WTC11 (cell line): ENCODE data around the gene REC8. TPM values are rescaled to one million over a fixed set of nuclear protein-coding genes. Genes with fewer than 3 reads are reported as not detected.

Source experiments
- ATAC-seq: fragments of 200-7000 bp; cut with Tn5 transposase; 2 replicates; pipeline ENCODE4 v1.10.0; 2021; ENCODE audit warnings: mild to moderate bottlenecking, moderate library complexity
- CTCF ChIA-PET: fragments of 300-600 bp; sonication (Branson Sonifier 250); formaldehyde crosslinking; loops from one replicate; lab custom pipeline; 2021; ENCODE audit warnings: antibody characterized with exemption; lab: Charles Lee
- POLR2A ChIA-PET: fragments of 350-600 bp; sonication (Branson Sonifier 250); formaldehyde crosslinking; loops from one replicate; lab custom pipeline; 2021; ENCODE audit warnings: antibody characterized with exemption; lab: Charles Lee
- DNase-seq: peaks from one replicate; pipeline ENCODE4 v3.0.0; 2021; ENCODE audit warnings: low spot score
- H3K27ac Mint-ChIP-seq: 2 replicates; pipeline ENCODE4 v1.8.0; 2021; ENCODE audit warnings: mixed read lengths
- H3K27me3 Mint-ChIP-seq: 2 replicates; pipeline ENCODE4 v1.8.0; 2021; ENCODE audit warnings: low read depth, mild to moderate bottlenecking, moderate library complexity, mixed read lengths
- H3K36me3 Mint-ChIP-seq: 2 replicates; pipeline ENCODE4 v1.8.0; 2021; ENCODE audit warnings: mixed read lengths
- H3K4me1 Mint-ChIP-seq: 2 replicates; pipeline ENCODE4 v1.8.0; 2022; ENCODE audit warnings: mixed read lengths
- H3K4me3 Mint-ChIP-seq: 2 replicates; pipeline ENCODE4 v1.8.0; 2021; ENCODE audit warnings: mild to moderate bottlenecking, moderate library complexity, mixed read lengths
- H3K9me3 Mint-ChIP-seq: 2 replicates; pipeline ENCODE4 v1.8.0; 2021; ENCODE audit warnings: mixed read lengths
- ARID4B ChIP-seq: sonication (generic); formaldehyde crosslinking; IDR thresholded peaks from 2 replicates; pipeline ENCODE4 v1.8.0; 2023; ENCODE audit warnings: missing genetic modification reagents, mild to moderate bottlenecking, borderline replicate concordance
- ATF1 ChIP-seq: sonication (generic); formaldehyde crosslinking; IDR thresholded peaks from 2 replicates; pipeline ENCODE4 v1.8.1; 2023; ENCODE audit warnings: mild to moderate bottlenecking, moderate library complexity, missing genetic modification reagents
- CTCF ChIP-seq: fragments of 200-600 bp; IDR thresholded peaks from 2 replicates; pipeline ENCODE4 v1.8.0; 2022; ENCODE audit warnings: antibody characterized with exemption
- ELF4 ChIP-seq: sonication (generic); formaldehyde crosslinking; IDR thresholded peaks from 2 replicates; pipeline ENCODE4 v1.8.1; 2022; ENCODE audit warnings: low read depth, mild to moderate bottlenecking, moderate library complexity, missing genetic modification reagents
- GRHL2 ChIP-seq: fragments of 250-450 bp; sonication (Bioruptor Pico); IDR thresholded peaks from 2 replicates; pipeline ENCODE4 v1.8.0; 2022; ENCODE audit warnings: mild to moderate bottlenecking, moderate library complexity; ENCODE audit not compliant: insufficient replicate concordance, severe bottlenecking
- GTF2I ChIP-seq: fragments of 250-450 bp; sonication (Bioruptor Pico); conservative IDR thresholded peaks from 2 replicates; pipeline ENCODE4 v1.4.0; 2021; ENCODE audit warnings: mild to moderate bottlenecking
- JAZF1 ChIP-seq: fragments of 250-450 bp; sonication (Bioruptor Pico); IDR thresholded peaks from 2 replicates; pipeline ENCODE4 v1.9.0; 2021; ENCODE audit warnings: moderate library complexity, mild to moderate bottlenecking, inconsistent platforms
- KAT7 ChIP-seq: sonication (generic); formaldehyde crosslinking; IDR thresholded peaks from 2 replicates; pipeline ENCODE4 v1.8.1; 2023; ENCODE audit warnings: missing genetic modification reagents, mild to moderate bottlenecking, borderline replicate concordance
- MXD4 ChIP-seq: fragments of 250-450 bp; sonication (Bioruptor Pico); IDR thresholded peaks from 2 replicates; pipeline ENCODE4 v1.8.0; 2021; ENCODE audit warnings: mild to moderate bottlenecking, moderate library complexity, borderline replicate concordance
- NFATC4 ChIP-seq: fragments of 250-450 bp; sonication (Bioruptor Pico); IDR thresholded peaks from 2 replicates; pipeline ENCODE4 v1.9.0; 2021; ENCODE audit warnings: mild to moderate bottlenecking
- OVOL2 ChIP-seq: fragments of 250-450 bp; sonication (Bioruptor Pico); IDR thresholded peaks from 2 replicates; pipeline ENCODE4 v1.9.0; 2021; ENCODE audit warnings: mild to moderate bottlenecking, borderline replicate concordance
- RELA ChIP-seq: sonication (generic); formaldehyde crosslinking; IDR thresholded peaks from 2 replicates; pipeline ENCODE4 v1.8.1; 2022; ENCODE audit warnings: missing genetic modification reagents, mild to moderate bottlenecking, borderline replicate concordance
- SOX15 ChIP-seq: fragments of 250-450 bp; sonication (Bioruptor Pico); IDR thresholded peaks from 2 replicates; pipeline ENCODE4 v1.9.0; 2021; ENCODE audit warnings: mild to moderate bottlenecking
- SP1 ChIP-seq: sonication (generic); formaldehyde crosslinking; conservative IDR thresholded peaks from 2 replicates; pipeline ENCODE4 v1.8.1; 2022; ENCODE audit warnings: missing genetic modification reagents
- TEAD1 ChIP-seq: sonication (generic); formaldehyde crosslinking; IDR thresholded peaks from 2 replicates; pipeline ENCODE4 v1.8.0; 2022; ENCODE audit warnings: mild to moderate bottlenecking, missing genetic modification reagents
- TEAD4 ChIP-seq: sonication (generic); formaldehyde crosslinking; IDR thresholded peaks from 2 replicates; pipeline ENCODE4 v1.8.0; 2022; ENCODE audit warnings: mild to moderate bottlenecking, missing genetic modification reagents
- TP53 ChIP-seq: sonication (generic); formaldehyde crosslinking; IDR thresholded peaks from 2 replicates; pipeline ENCODE4 v1.8.1; 2023; ENCODE audit warnings: mild to moderate bottlenecking, missing genetic modification reagents
- ZNF121 ChIP-seq: sonication (generic); formaldehyde crosslinking; IDR thresholded peaks from 2 replicates; pipeline ENCODE4 v1.8.0; 2023; ENCODE audit warnings: missing genetic modification reagents
- ZNF138 ChIP-seq: sonication (generic); formaldehyde crosslinking; conservative IDR thresholded peaks from 2 replicates; pipeline ENCODE4 v1.8.1; 2022; ENCODE audit warnings: mild to moderate bottlenecking, moderate library complexity, missing genetic modification reagents
- ZNF416 ChIP-seq: fragments of 250-450 bp; sonication (Bioruptor Pico); IDR thresholded peaks from 2 replicates; pipeline ENCODE4 v1.9.0; 2021; ENCODE audit warnings: mild to moderate bottlenecking, inconsistent platforms
- ZNF423 ChIP-seq: fragments of 250-450 bp; sonication (Bioruptor Pico); IDR thresholded peaks from 2 replicates; pipeline ENCODE4 v2.1.2; 2022; ENCODE audit warnings: mild to moderate bottlenecking, moderate library complexity
- ZNF425 ChIP-seq: fragments of 250-450 bp; sonication (Bioruptor Pico); conservative IDR thresholded peaks from 2 replicates; pipeline ENCODE4 v1.9.0; 2021; ENCODE audit warnings: mild to moderate bottlenecking
- total RNA-seq: library from RNA; stranded (reverse); gene quantifications from 3 replicates; pipeline ENCODE4 v1.2.3, GENCODE V29; 2021
- TF ChIP-seq, protein P1 (sequence below): sonication (generic); formaldehyde crosslinking; IDR thresholded peaks from 2 replicates; pipeline ENCODE4 v1.8.1; 2022; ENCODE audit warnings: mild to moderate bottlenecking, moderate library complexity, missing genetic modification reagents
- TF ChIP-seq, protein P2 (sequence below): fragments of 250-450 bp; sonication (Bioruptor Pico); IDR thresholded peaks from 2 replicates; pipeline ENCODE4 v1.9.0; 2021; ENCODE audit warnings: moderate library complexity, mild to moderate bottlenecking, inconsistent platforms, borderline replicate concordance

The REC8 gene
- total RNA-seq, 1 experiment from 2014 or later = 32.2 TPM

DNA sequence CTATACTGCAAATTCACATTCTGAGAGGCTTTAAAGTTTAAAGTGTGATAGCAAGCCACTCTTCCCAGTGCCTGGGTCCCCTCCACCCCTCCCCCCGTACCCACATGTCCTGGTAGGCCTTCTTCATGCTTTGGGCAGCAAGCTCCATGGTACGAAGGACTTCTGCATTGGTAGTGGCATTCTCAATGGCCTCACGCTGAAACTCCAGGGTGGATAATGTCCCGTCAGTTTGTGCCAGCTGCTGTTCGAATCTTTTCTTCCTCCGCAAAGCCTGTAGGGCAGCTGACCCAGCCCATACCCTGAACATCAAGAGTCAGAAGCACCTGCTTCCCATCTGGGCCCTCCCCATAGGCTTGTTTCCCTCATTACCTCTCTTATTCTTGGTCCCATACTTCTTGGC is 39.4 kb downstream of the REC8 start (continued):
- no peak for TF ChIP-seq ARID4B (CRISPR knock-in tag)
- no peak for TF ChIP-seq ZNF121
- no peak for TF ChIP-seq ATF1
- no peak for TF ChIP-seq SOX15
- no peak for TF ChIP-seq MXD4
- TF ChIP-seq TEAD4 (CRISPR knock-in tag) = no peak
- no peak for TF ChIP-seq TEAD1 (CRISPR knock-in tag)
- no peak for TF ChIP-seq RELA (CRISPR knock-in tag)

- no peaks in the 10 kb centered on the region; the same call in 1 of the 2 replicates for H3K27me3 Mint-ChIP-seq
- peaks cover 31% of the 10 kb centered on the region for H3K36me3 Mint-ChIP-seq
- peak; percentile 88 for ATAC-seq
- CTCF ChIA-PET = interaction anchor here (0.6 to 2.7 kb wide), 17 partner anchors 9 to 1011 kb away, joined by 3 to 15 read pairs (median 5); partner anchors contain the start of genes CIDEB, DCAF11, DHRS1 and IPO4
- POLR2A ChIA-PET = interaction anchor here (0.6 to 2.1 kb wide), 16 partner anchors 8 to 580 kb away, joined by 3 to 21 read pairs (median 4); partner anchors contain the start of genes DCAF11, EMC9, IPO4 and IRF9
- peak within 1 kb of the TSS; percentile 96 for H3K4me3 Mint-ChIP-seq
- peak within 1 kb of the TSS; percentile 99 for H3K27ac Mint-ChIP-seq
- peak; percentile 97 for DNase-seq
- peaks cover 23% of the 10 kb centered on the region for H3K4me1 Mint-ChIP-seq
- H3K9me3 Mint-ChIP-seq = no peaks in the 10 kb centered on the region
- no peak for TF ChIP-seq ZNF425 (CRISPR knock-in tag)
- peak; percentile 90 for TF ChIP-seq SP1
- peak; percentile 72; the same call in 1 of the 2 replicates for TF ChIP-seq TEAD1 (CRISPR knock-in tag)
- TF ChIP-seq ELF4 (CRISPR knock-in tag) = no peak
- no peak for TF ChIP-seq SOX15
- TF ChIP-seq OVOL2 (CRISPR knock-in tag) = no peak
- TF ChIP-seq MXD4 = no peak
- TF ChIP-seq GRHL2 (CRISPR knock-in tag) = no peak
- TF ChIP-seq, protein P1, sequence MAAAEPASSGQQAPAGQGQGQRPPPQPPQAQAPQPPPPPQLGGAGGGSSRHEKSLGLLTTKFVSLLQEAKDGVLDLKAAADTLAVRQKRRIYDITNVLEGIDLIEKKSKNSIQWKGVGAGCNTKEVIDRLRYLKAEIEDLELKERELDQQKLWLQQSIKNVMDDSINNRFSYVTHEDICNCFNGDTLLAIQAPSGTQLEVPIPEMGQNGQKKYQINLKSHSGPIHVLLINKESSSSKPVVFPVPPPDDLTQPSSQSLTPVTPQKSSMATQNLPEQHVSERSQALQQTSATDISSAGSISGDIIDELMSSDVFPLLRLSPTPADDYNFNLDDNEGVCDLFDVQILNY (CRISPR knock-in tag) = peak; percentile 52; the same call in 1 of the 2 replicates
- 0 out of 2 replicates have a peak, but pooled peaks have one; percentile 66 for TF ChIP-seq NFATC4 (CRISPR knock-in tag)
- TF ChIP-seq ZNF423 (CRISPR knock-in tag) = no peak
- TF ChIP-seq KAT7 (CRISPR knock-in tag) = peak; percentile 93; the same call in 1 of the 2 replicates
- TF ChIP-seq, protein P2, sequence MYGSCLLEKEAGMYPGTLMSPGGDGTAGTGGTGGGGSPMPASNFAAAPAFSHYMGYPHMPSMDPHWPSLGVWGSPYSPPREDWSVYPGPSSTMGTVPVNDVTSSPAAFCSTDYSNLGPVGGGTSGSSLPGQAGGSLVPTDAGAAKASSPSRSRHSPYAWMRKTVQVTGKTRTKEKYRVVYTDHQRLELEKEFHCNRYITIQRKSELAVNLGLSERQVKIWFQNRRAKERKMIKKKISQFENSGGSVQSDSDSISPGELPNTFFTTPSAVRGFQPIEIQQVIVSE (CRISPR knock-in tag) = no peak
- TF ChIP-seq TP53 = no peak
- no peak for TF ChIP-seq ZNF138
- no peak for TF ChIP-seq CTCF
- no peak for TF ChIP-seq JAZF1 (CRISPR knock-in tag)
- TF ChIP-seq GTF2I = no peak
- TF ChIP-seq ZNF416 (CRISPR knock-in tag) = peak; percentile 94; the same call in 1 of the 2 replicates
Measured at GRCh38 chr14:24212924-24213865, 41.3 kb downstream of the REC8 start, which contains the start of gene CHMP4A. CHMP4A (minus strand) TSS chr14:24213488; CDS start chr14:24213439, 49 bp downstream.
